Smooth muscle cell (in vitro differentiated cells): ENCODE results near the gene CNOT8. TPM values are rescaled to one million over a fixed set of nuclear protein-coding genes. Genes with fewer than 3 reads are reported as not detected.
"Not testable (repeated sequence)": the region's sequence is repeated elsewhere in the genome, so short reads cannot be mapped to it uniquely, and the experiment has no call there.

Experiments
- DNase-seq: peaks from one replicate; lab custom pipeline; 2025; ENCODE audit not compliant: unreplicated experiment; lab: John Stamatoyannopoulos, UW
- H2AFZ ChIP-seq: fragments of 200-600 bp; sonication (generic); 2 replicates; pipeline ENCODE4 v1.6.0; 2016; ENCODE audit warnings: antibody characterized with exemption, low read depth, mild to moderate bottlenecking
- H3F3A ChIP-seq: fragments of 200-600 bp; sonication (generic); 2 replicates; pipeline ENCODE4 v1.6.0; 2017; ENCODE audit warnings: antibody characterized with exemption, low read depth
- H3K27ac ChIP-seq: fragments of 200-600 bp; sonication (generic); 2 replicates; pipeline ENCODE4 v1.5.1; 2016; ENCODE audit warnings: low read depth, mild to moderate bottlenecking
- H3K27me3 ChIP-seq: fragments of 200-600 bp; sonication (generic); 2 replicates; pipeline ENCODE4 v1.6.1; 2016; ENCODE audit warnings: low read depth, mild to moderate bottlenecking
- H3K36me3 ChIP-seq: fragments of 200-600 bp; sonication (generic); 2 replicates; pipeline ENCODE4 v1.5.1; 2016; ENCODE audit warnings: low read depth
- H3K4me1 ChIP-seq: fragments of 200-600 bp; sonication (generic); 2 replicates; pipeline ENCODE4 v1.5.1; 2016; ENCODE audit warnings: low read depth
- H3K4me2 ChIP-seq: fragments of 200-600 bp; sonication (generic); 2 replicates; pipeline ENCODE4 v1.6.0; 2016; ENCODE audit warnings: mild to moderate bottlenecking
- H3K4me3 ChIP-seq: fragments of 200-600 bp; sonication (generic); 2 replicates; pipeline ENCODE4 v1.5.1; 2016; ENCODE audit warnings: mild to moderate bottlenecking
- H3K79me2 ChIP-seq: fragments of 200-600 bp; sonication (generic); 2 replicates; pipeline ENCODE4 v1.6.0; 2016; ENCODE audit warnings: low read depth, mild to moderate bottlenecking
- H3K9ac ChIP-seq: fragments of 200-600 bp; sonication (generic); 2 replicates; pipeline ENCODE4 v1.6.0; 2016; ENCODE audit warnings: low read depth
- H3K9me3 ChIP-seq: fragments of 200-600 bp; sonication (generic); replicated peaks from 2 replicates; pipeline ENCODE4 v1.5.1; 2016; ENCODE audit warnings: low read depth
- H4K20me1 ChIP-seq: fragments of 200-600 bp; sonication (generic); 2 replicates; pipeline ENCODE4 v1.6.0; 2016; ENCODE audit warnings: low read depth
- CTCF ChIP-seq: fragments of 200-600 bp; sonication (generic); IDR thresholded peaks from 2 replicates; pipeline ENCODE4 v1.5.1; 2017; ENCODE audit warnings: borderline replicate concordance, mild to moderate bottlenecking, antibody characterized with exemption; ENCODE audit not compliant: insufficient read depth, poor library complexity, severe bottlenecking
- WGBS: methylation state at CpG from one replicate; pipeline ENCODE4 v1.1.7; 2016; ENCODE audit warnings: low lambda C conversion rate; 5-methylcytosine and 5-hydroxymethylcytosine counted together
- polyA plus RNA-seq: library from polyadenylated mRNA; unstranded; fragments of >200 nt; fragmentation: Nextera tagmentation; extraction: Ambion mirVana; gene quantifications from 2 replicates; pipeline ENCODE4 v1.2.1, GENCODE V29; 2016
- total RNA-seq: library from RNA; depleted of rRNA; stranded (reverse); fragments of >200 nt; gene quantifications from 2 replicates; pipeline ENCODE4 v1.2.3, GENCODE V29; 2014

Gene CNOT8
- total and polyA plus RNA-seq, 2 experiments from 2014 or later = 54.9 to 76.4 TPM

GRCh38 chr5:154820383-154820782 is 38.0 kb upstream of the CNOT8 start:
- Histone ChIP-seq H3K79me2 (no peaks in the 10 kb centered on the region), H2AFZ (no peak overlapping the region), H3K27ac (no peak overlapping the region), H3F3A (no peaks in the 10 kb centered on the region), H3K36me3 (no peaks in the 10 kb centered on the region), H3K4me2 (no peak overlapping the region), H3K27me3 (no peaks in the 10 kb centered on the region), H3K4me3 (no peak overlapping the region), H3K9ac (no peak overlapping the region), H3K4me1 (peaks cover 9% of the 10 kb centered on the region), H3K9me3 (no peaks in the 10 kb centered on the region), H4K20me1 (no peaks in the 10 kb centered on the region)
- no peak for DNase-seq
- 97% methylated on average over 5 of the region's 5 CpGs for WGBS
- no peak for TF ChIP-seq CTCF

GRCh38 chr5:154822896-154823295 is 35.5 kb upstream of the CNOT8 start:
- not testable (repeated sequence) for H3K9me3 ChIP-seq, H3K36me3 ChIP-seq, H3K27me3 ChIP-seq, H3F3A ChIP-seq, H3K27ac ChIP-seq, H3K4me2 ChIP-seq, H3K9ac ChIP-seq, H3K79me2 ChIP-seq, H3K4me3 ChIP-seq, H2AFZ ChIP-seq, DNase-seq, H4K20me1 ChIP-seq, H3K4me1 ChIP-seq
- WGBS = 89% methylated on average over 5 of the region's 5 CpGs

- peaks cover 8% of the 10 kb centered on the region for H3K4me1 ChIP-seq
- no peaks in the 10 kb centered on the region for H3K27me3 ChIP-seq
- H2AFZ ChIP-seq = no peak overlapping the region
- WGBS = 79% methylated on average over 4 of the region's 4 CpGs
- no peaks in the 10 kb centered on the region for H3F3A ChIP-seq
- H3K36me3 ChIP-seq = no peaks in the 10 kb centered on the region
- H3K79me2 ChIP-seq = no peaks in the 10 kb centered on the region
- H3K4me3 ChIP-seq = no peak overlapping the region
- H3K9me3 ChIP-seq = no peaks in the 10 kb centered on the region
- no peak overlapping the region for H3K27ac ChIP-seq
- no peaks in the 10 kb centered on the region for H4K20me1 ChIP-seq
- no peak for DNase-seq
- TF ChIP-seq CTCF = no peak
- no peak overlapping the region for H3K9ac ChIP-seq
- H3K4me2 ChIP-seq = no peak overlapping the region
Observed at GRCh38 chr5:154823605-154824004, 34.8 kb upstream of the CNOT8 start.

GRCh38 chr5:154824070-154824469 is 34.4 kb upstream of the CNOT8 start:
- Histone ChIP-seq H3K27ac (no peak overlapping the region), H3F3A (no peaks in the 10 kb centered on the region), H2AFZ (no peak overlapping the region), H3K9me3 (no peaks in the 10 kb centered on the region), H3K27me3 (no peaks in the 10 kb centered on the region), H3K36me3 (no peaks in the 10 kb centered on the region), H3K4me2 (no peak overlapping the region), H3K9ac (no peak overlapping the region), H3K4me1 (peaks cover 3% of the 10 kb centered on the region), H3K4me3 (no peak overlapping the region), H4K20me1 (no peaks in the 10 kb centered on the region), H3K79me2 (no peaks in the 10 kb centered on the region)
- WGBS = 100% methylated on average over 2 of the region's 2 CpGs
- no peak for DNase-seq
- TF ChIP-seq CTCF = no peak
